Neuron (in vitro differentiated cells): ENCODE data around the gene MRPS11.

ENCODE experiments used
- H2AFZ ChIP-seq: one replicate; pipeline ENCODE4 v1.6.1; 2013; ENCODE audit warnings: low read depth, mild to moderate bottlenecking, inconsistent platforms, low read length, moderate library complexity
- H3K27me3 ChIP-seq: one replicate; pipeline ENCODE4 v1.6.1; 2013; ENCODE audit warnings: low read length; ENCODE audit not compliant: insufficient read depth
- H3K36me3 ChIP-seq: one replicate; pipeline ENCODE4 v1.6.1; 2013; ENCODE audit warnings: low read length; ENCODE audit not compliant: insufficient read depth
- H3K4me1 ChIP-seq: one replicate; pipeline ENCODE4 v1.6.1; 2013; ENCODE audit warnings: low read length; ENCODE audit not compliant: insufficient read depth
- H3K4me3 ChIP-seq: 2 replicates; pipeline ENCODE4 v1.5.1; 2013; ENCODE audit warnings: mild to moderate bottlenecking, low read length, moderate library complexity
- H3K9me3 ChIP-seq: one replicate; pipeline ENCODE4 v1.6.1; 2013; ENCODE audit warnings: low read length

Gene MRPS11

GRCh38 chr15:88441076-88441730, 26.3 kb upstream of the MRPS11 start:
- Histone ChIP-seq H3K4me1 (no peaks in the 10 kb centered on the region), H3K27me3 (no peaks in the 10 kb centered on the region), H3K9me3 (no peaks in the 10 kb centered on the region), H3K4me3 (no peak overlapping the region), H2AFZ (no peak overlapping the region), H3K36me3 (no peaks in the 10 kb centered on the region)

DNA sequence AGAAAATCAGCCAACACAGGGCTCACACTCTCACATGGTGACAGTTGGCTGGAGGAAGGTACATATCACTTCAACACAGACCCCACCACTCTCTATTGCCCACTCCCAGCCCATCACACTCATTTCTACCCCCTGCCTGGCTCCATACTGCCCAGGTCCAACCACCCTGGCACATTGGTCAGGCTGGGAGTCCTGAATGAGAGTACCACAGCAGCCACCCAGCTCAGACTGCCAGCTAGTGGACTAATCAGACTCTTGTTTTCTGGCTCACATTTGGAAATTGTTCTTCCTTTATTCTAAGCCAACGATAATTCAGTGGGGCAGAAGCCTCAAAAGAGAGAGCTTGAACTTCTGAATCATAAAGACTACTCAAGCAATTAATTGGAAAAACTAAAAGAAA, 20.3 kb upstream of the MRPS11 start:
- Histone ChIP-seq H2AFZ (no peak overlapping the region), H3K4me3 (no peak overlapping the region), H3K4me1 (no peaks in the 10 kb centered on the region), H3K27me3 (peaks cover 8% of the 10 kb centered on the region), H3K36me3 (no peaks in the 10 kb centered on the region), H3K9me3 (no peaks in the 10 kb centered on the region)

DNA sequence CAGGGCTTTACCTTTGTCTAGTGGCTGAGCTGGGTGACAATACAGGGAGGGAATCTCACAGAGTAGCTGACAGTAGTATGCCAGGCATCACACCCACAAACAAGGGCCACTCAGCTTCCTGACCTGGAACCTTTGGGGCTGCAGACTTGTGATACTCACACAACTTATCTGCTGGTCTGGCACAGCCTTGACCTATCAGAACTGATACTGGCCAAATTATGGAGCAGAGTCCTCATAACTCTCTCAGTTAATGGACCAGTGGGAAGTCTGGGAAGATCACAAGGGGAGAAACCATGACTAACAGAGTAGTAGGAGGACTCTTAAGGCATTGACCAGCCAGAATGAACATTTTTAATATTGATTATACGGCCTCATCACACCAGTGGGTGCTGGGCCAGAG, 19.8 kb upstream of the MRPS11 start:
- no peak overlapping the region for H2AFZ ChIP-seq
- H3K4me3 ChIP-seq, result no peak overlapping the region
- H3K9me3 ChIP-seq, result no peaks in the 10 kb centered on the region
- H3K27me3 ChIP-seq, result peaks cover 8% of the 10 kb centered on the region
- no peaks in the 10 kb centered on the region for H3K36me3 ChIP-seq
- H3K4me1 ChIP-seq, result no peaks in the 10 kb centered on the region

DNA sequence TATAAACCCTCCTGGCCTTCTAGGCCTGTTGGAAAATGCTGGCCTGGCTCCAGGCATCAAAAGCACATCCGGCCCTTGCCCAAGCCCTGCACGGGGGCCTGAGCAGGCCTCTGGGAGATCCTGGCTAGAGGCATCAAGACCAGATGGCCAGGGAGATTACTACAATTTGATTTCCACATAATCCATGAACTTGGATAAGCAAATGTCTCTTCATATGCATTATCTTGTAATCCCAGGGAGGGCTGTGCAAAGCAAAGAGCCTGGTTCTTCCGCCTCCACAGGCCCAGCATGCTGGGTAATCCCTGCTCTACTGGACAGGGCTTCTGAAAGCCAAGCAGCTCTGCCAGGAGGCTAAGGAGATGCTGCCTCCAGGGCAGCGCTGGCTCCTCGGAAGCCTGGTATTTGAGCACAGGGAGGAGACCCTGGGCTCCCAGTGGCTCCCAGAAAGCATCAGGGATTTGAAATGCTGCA, 18.5 kb upstream of the MRPS11 start:
- Histone ChIP-seq H3K27me3 (peaks cover 8% of the 10 kb centered on the region), H3K9me3 (no peaks in the 10 kb centered on the region), H2AFZ (no peak overlapping the region), H3K4me1 (no peaks in the 10 kb centered on the region), H3K4me3 (no peak overlapping the region), H3K36me3 (no peaks in the 10 kb centered on the region)

DNA sequence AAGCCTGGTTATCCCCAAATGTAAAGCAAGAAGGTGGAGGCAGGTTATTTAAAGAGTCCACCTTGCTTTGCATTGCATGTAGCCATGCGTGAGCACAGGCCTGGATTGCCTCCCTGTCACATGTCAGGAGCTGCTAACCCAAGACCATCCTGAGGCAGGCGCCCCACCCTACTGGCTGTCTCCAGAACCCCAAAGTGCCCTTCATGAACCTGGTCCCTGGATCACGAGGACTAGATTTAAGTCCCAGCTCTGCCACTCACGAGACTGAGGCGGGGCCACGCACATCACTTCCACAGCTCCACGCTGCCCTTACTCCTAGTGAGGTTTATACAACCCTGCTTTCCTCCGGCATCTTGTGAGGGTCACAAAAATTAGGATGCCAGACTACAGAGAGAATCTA, 17.9 kb upstream of the MRPS11 start:
- no peak overlapping the region for H3K4me3 ChIP-seq
- no peak overlapping the region for H2AFZ ChIP-seq
- H3K36me3 ChIP-seq, result no peaks in the 10 kb centered on the region
- H3K27me3 ChIP-seq, result peaks cover 8% of the 10 kb centered on the region
- H3K4me1 ChIP-seq, result no peaks in the 10 kb centered on the region
- H3K9me3 ChIP-seq, result no peaks in the 10 kb centered on the region

- Histone ChIP-seq H3K4me3 (no peak overlapping the region), H3K4me1 (no peaks in the 10 kb centered on the region), H3K9me3 (no peaks in the 10 kb centered on the region), H2AFZ (no peak overlapping the region), H3K36me3 (no peaks in the 10 kb centered on the region), H3K27me3 (peaks cover 8% of the 10 kb centered on the region)
These were observed 17.2 kb upstream of the MRPS11 start for GRCh38 chr15:88450125-88450798.

DNA sequence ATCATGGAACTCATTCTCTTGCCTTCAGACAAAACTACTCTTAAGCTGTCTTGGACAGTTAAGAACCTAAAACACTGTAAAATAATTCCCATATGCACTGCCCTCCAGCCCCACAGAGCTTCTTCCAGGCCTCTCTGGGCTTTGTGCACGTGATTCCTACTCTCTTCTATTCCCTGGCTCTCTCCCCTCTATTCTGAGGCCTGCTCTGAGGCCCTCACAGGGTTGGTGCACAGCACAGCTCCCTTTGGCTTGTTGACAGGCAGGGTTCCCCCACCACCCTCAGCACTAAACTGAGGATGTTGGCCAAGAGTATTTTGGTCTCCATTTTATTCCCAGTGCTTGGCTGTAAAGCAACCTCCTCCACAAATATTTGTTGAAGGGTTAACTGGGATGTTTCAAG, 13.9 kb upstream of the MRPS11 start:
- Histone ChIP-seq H3K9me3 (no peaks in the 10 kb centered on the region), H2AFZ (no peak overlapping the region), H3K27me3 (peaks cover 8% of the 10 kb centered on the region), H3K36me3 (peaks cover 6% of the 10 kb centered on the region), H3K4me3 (no peak overlapping the region), H3K4me1 (no peaks in the 10 kb centered on the region)

- peaks cover 5% of the 10 kb centered on the region for H3K27me3 ChIP-seq
- no peaks in the 10 kb centered on the region for H3K9me3 ChIP-seq
- H3K4me1 ChIP-seq, result no peaks in the 10 kb centered on the region
- H3K4me3 ChIP-seq, result no peak overlapping the region
- peaks cover 11% of the 10 kb centered on the region for H3K36me3 ChIP-seq
- no peak overlapping the region for H2AFZ ChIP-seq
These were observed 13.3 kb upstream of the MRPS11 start for GRCh38 chr15:88454236-88454635.

- H3K4me1 ChIP-seq, result no peaks in the 10 kb centered on the region
- no peak overlapping the region for H2AFZ ChIP-seq
- H3K4me3 ChIP-seq, result no peak overlapping the region
- peaks cover 19% of the 10 kb centered on the region for H3K36me3 ChIP-seq
- H3K27me3 ChIP-seq, result no peaks in the 10 kb centered on the region
- H3K9me3 ChIP-seq, result no peaks in the 10 kb centered on the region
These were observed 12.4 kb upstream of the MRPS11 start for GRCh38 chr15:88454867-88455810.

GRCh38 chr15:88456733-88457132, 10.8 kb upstream of the MRPS11 start:
- Histone ChIP-seq H3K27me3 (no peaks in the 10 kb centered on the region), H3K4me3 (no peak overlapping the region), H3K9me3 (no peaks in the 10 kb centered on the region), H3K4me1 (no peaks in the 10 kb centered on the region), H3K36me3 (peaks cover 34% of the 10 kb centered on the region), H2AFZ (no peak overlapping the region)

DNA sequence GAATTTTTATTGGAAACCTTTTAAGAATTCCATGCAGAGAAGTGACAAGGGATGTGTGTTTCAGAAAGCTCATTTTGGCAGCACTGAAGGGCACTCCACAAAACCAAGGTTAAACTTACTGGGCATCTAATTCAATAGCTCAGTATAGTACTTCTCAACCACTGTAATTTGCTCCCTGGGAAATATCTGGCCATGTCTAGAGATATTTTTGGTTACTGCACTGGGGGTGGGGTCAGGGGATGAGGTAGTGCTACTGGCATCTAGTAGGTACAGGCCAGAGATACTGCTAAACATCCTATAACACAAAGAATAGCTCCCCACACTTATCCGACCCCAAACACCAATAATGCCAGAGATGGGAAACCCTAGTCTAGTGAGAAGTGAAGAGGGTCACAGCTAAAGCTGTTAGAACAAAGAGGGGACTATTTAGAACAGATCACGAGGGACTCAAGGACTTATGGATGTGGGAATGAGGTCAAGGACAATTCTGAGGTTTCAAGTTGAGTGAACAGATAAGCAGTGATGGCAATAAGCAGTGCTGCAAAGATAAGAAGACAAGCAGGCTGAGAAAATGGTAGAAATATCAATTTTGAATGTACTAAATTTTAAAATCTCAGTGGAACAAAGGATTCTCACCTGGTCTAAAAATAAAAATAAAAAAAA, 3.5 kb upstream of the MRPS11 start:
- Histone ChIP-seq H3K9me3 (no peaks in the 10 kb centered on the region), H2AFZ (no peak overlapping the region), H3K4me3 (no peak overlapping the region), H3K27me3 (no peaks in the 10 kb centered on the region), H3K4me1 (peaks cover 18% of the 10 kb centered on the region), H3K36me3 (peaks cover 57% of the 10 kb centered on the region)

DNA sequence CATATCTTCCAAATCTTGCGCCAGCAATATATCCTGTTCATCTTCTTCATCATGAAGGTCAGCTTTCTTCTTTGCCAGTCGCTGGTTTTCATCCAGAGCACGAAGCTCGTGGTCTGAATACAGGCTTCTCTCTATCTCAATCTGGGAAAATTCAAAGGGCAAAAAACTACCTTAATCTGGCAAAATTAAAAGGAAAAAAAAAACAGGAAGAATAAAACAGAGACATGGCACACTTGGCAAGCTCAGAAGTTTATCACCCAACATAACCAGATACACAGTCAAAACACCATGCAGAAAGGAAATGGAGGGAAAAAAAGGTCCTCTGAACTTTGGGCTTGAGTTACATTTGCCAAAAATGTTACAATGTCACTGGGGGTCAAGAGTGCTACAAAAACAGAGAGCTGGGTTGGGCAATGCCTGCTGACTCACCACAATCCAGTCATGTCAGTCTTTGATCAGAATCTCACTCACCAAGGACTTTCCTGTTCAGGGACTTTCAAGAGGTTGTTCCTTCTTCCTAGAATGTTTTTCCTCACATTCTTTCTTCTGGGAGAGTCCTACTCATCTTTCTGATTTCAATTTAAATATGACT, 1.8 kb upstream of the MRPS11 start:
- peaks cover 22% of the 10 kb centered on the region for H3K4me1 ChIP-seq
- peaks cover 42% of the 10 kb centered on the region for H3K36me3 ChIP-seq
- no peaks in the 10 kb centered on the region for H3K27me3 ChIP-seq
- H3K9me3 ChIP-seq, result no peaks in the 10 kb centered on the region
- no peak overlapping the region for H2AFZ ChIP-seq
- peak overlapping the region; percentile 94 for H3K4me3 ChIP-seq
